GM12878 (cell line): ENCODE results near the gene ZNF526. TPM values are rescaled to one million over a fixed set of nuclear protein-coding genes. Genes with fewer than 3 reads are reported as not detected.
A peak's percentile ranks its signal among the peaks of the same experiment; 100 is the strongest.

ENCODE experiments used
- ATF2 ChIP-seq: IDR thresholded peaks from 2 replicates; pipeline ENCODE4 v1.6.1; 2012; ENCODE audit warnings: low read length, inconsistent platforms
- EED ChIP-seq: sonication (generic); IDR thresholded peaks from 2 replicates; pipeline ENCODE4 v1.6.1; 2016; ENCODE audit warnings: antibody characterized with exemption, low read depth
- EGR1 ChIP-seq, 2 experiments: IDR thresholded peaks; 1 replicate in 1 of 2; 2 replicates in 1 of 2; pipeline ENCODE4 v1.6.1; 2011 to 2012; ENCODE audit warnings: low read depth in 2 of 2, low read length in 2 of 2, borderline replicate concordance in 1 of 2, mild to moderate bottlenecking in 1 of 2, moderate library complexity in 1 of 2
- HDGF ChIP-seq: fragments of 450-650 bp; IDR thresholded peaks from 2 replicates; pipeline ENCODE4 v1.6.1; 2016; ENCODE audit warnings: antibody characterized with exemption
- IKZF2 ChIP-seq, 2 experiments: fragments of 450-650 bp; IDR thresholded peaks; 2 replicates each; pipeline ENCODE4 v1.6.1; 2017; ENCODE audit warnings: mild to moderate bottlenecking in 2 of 2, moderate library complexity in 2 of 2
- MYC ChIP-seq: IDR thresholded peaks from 2 replicates; pipeline ENCODE4 v1.6.1; 2011; ENCODE audit warnings: mild to moderate bottlenecking, low read length, moderate library complexity, inconsistent platforms; ENCODE audit not compliant: insufficient read depth, insufficient replicate concordance, insufficient read length, severe bottlenecking
- NBN ChIP-seq: fragments of 450-650 bp; IDR thresholded peaks from 2 replicates; pipeline ENCODE4 v1.6.1; 2016
- NR2F1 ChIP-seq: fragments of 450-650 bp; conservative IDR thresholded peaks from 2 replicates; pipeline ENCODE4 v1.6.1; 2017; ENCODE audit warnings: mild to moderate bottlenecking
- POLR2A ChIP-seq: IDR thresholded peaks from 2 replicates; pipeline ENCODE4 v1.6.1; 2011; ENCODE audit warnings: low read depth, mild to moderate bottlenecking, low read length
- POLR2AphosphoS5 ChIP-seq: IDR thresholded peaks from 2 replicates; pipeline ENCODE4 v1.6.1; 2011; ENCODE audit warnings: mild to moderate bottlenecking, low read length, inconsistent platforms
- RELB ChIP-seq: fragments of 450-650 bp; IDR thresholded peaks from 2 replicates; pipeline ENCODE4 v1.6.1; 2017; ENCODE audit warnings: low read depth, mild to moderate bottlenecking, moderate library complexity
- SMARCA5 ChIP-seq: fragments of 450-650 bp; IDR thresholded peaks from 2 replicates; pipeline ENCODE4 v1.6.1; 2017; ENCODE audit warnings: mild to moderate bottlenecking
- TBL1XR1 ChIP-seq: IDR thresholded peaks from 2 replicates; pipeline ENCODE4 v1.6.1; 2012; ENCODE audit warnings: low read depth, low read length, improper control_type of control experiment
- USF1 ChIP-seq: IDR thresholded peaks from 2 replicates; pipeline ENCODE4 v1.6.1; 2011; ENCODE audit warnings: borderline replicate concordance, low read depth, mild to moderate bottlenecking, moderate library complexity, mixed read lengths, low read length; ENCODE audit not compliant: insufficient read depth; ENCODE audit errors: extremely low read length
- YY1 ChIP-seq: IDR thresholded peaks from 2 replicates; pipeline ENCODE4 v1.6.1; 2011; ENCODE audit warnings: low read depth, mild to moderate bottlenecking, low read length
- polyA plus RNA-seq, 11 experiments: library from polyadenylated mRNA; depleted of rRNA in 4 of 11; unstranded in 6 of 11; stranded (reverse) in 5 of 11; fragments of >200 nt; fragmentation: Nextera tagmentation in 4 of 11; fragmentation: Illumina TruSeq in 1 of 11; extraction: Ambion mirVana in 4 of 11; extraction: Trizol in 1 of 11; gene quantifications; 1 replicate in 1 of 11; 2 replicates in 10 of 11; pipeline versions ENCODE4 v1.2.1 to v1.2.3, GENCODE V29; 2011 to 2016; ENCODE audit warnings: inconsistent platforms in 2 of 11, missing spikeins in 2 of 11, low read depth in 1 of 11
- total RNA-seq, 4 experiments: library from RNA; depleted of rRNA in 3 of 4; stranded (reverse); fragments of >200 nt in 3 of 4; fragmentation: Illumina TruSeq in 1 of 4; extraction: Trizol in 1 of 4; gene quantifications; 2 replicates each; pipeline versions ENCODE4 v1.2.1 to v1.2.3, GENCODE V29; 2013 to 2021

Gene ZNF526
- total and polyA plus RNA-seq, 10 of the 15 experiments (the other 5 are each of a cell fraction or from before 2014, with no cell fraction given), result 1.8 to 18.3 (median 5.5) TPM

GRCh38 chr19:42253245-42254088 lies 33.4 kb downstream of the ZNF526 start (continued):
- TF ChIP-seq USF1, result peak; percentile 63
- peak; percentile 25; the same call in 1 of the 2 replicates for TF ChIP-seq TBL1XR1
- TF ChIP-seq SMARCA5, result no peak
- TF ChIP-seq NR2F1, result 0 out of 2 replicates have a peak, but pooled peaks have one; percentile 34
- TF ChIP-seq RELB, result 0 out of 2 replicates have a peak, but pooled peaks have one; percentile 28
- peak; percentile 75 to 76 for TF ChIP-seq IKZF2 (IDR thresholded peaks at IDR 0.05)
- no peak for TF ChIP-seq HDGF
- peak; percentile 81; the same call in 1 of the 2 replicates for TF ChIP-seq EED
- TF ChIP-seq POLR2A, result peak; percentile 69
- 0 out of 2 replicates have a peak, but pooled peaks have one; percentile 53 for TF ChIP-seq YY1
- TF ChIP-seq NBN, result 0 out of 2 replicates have a peak, but pooled peaks have one; percentile 44
- TF ChIP-seq POLR2AphosphoS5, result peak; percentile 63; the same call in 1 of the 2 replicates
- TF ChIP-seq EGR1 (IDR thresholded peaks at IDR 0.05; ENCODE audit: borderline replicate concordance in 1 of 2, low read depth in 2 of 2, low read length in 2 of 2), result peak in 1 of 2 experiments; percentile 22; a peak in 1 of 3 replicates
- no peak for TF ChIP-seq ATF2
- no peak for TF ChIP-seq MYC
